ENCODE data around the gene CCNY.

Gene CCNY

GRCh38 chr10:35426657-35427056 lies 90.3 kb downstream of the CCNY start:
- no peak for DNase-seq (ENCODE audit: low read depth in 2 of 2)

GRCh38 chr10:35427543-35427942 lies 91.2 kb downstream of the CCNY start:
- no peak for DNase-seq (ENCODE audit: low read depth in 2 of 2)

DNA sequence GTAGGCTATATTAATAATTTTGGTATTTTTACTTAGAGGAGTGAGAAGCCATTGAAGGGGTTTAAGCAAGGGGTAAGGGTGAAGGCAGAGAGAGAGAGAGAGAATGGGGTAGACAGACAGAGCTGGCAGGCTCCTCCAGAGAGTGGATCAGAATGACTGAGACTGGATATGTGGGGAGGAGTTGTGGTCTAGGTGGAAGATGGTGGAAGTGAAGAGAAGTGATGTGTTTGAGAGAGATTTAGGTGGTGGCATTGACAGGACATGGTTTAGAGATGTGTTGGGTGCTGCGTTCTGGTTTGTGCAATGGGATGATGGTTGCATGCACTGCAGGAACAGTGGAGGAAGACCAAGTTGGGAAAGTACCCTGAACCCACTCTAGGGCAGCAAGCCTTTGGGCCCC lies 92.2 kb downstream of the CCNY start:
- DNase-seq (ENCODE audit: low read depth in 2 of 2) = no peak

DNA sequence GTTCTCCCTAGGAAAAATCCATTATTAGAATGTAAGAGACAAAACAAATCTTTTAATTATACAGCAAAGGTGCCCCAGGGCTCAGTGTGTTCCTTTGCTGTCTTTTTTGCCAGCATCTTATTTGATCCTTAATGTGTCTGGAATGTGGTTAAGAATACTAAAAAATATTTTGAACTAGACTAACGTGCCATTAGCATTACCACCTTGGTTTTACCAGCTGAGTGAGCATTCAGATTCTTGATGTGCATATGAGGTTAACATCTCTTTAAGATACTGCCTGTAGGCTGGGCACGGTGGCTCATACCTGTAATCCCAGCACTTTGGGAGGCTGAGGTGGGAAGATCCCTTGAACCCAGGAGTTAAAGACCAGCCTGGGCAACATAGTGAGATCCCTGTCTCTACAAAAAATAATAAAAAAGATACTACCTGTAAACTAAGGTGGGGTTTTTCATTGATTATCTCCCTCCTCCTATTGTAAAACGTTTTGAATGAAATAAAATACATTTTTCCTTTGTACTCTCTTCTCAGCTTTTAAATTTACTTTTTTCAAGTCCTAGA lies 96.6 kb downstream of the CCNY start:
- DNase-seq (ENCODE audit: low read depth in 2 of 2) = no peak

DNA sequence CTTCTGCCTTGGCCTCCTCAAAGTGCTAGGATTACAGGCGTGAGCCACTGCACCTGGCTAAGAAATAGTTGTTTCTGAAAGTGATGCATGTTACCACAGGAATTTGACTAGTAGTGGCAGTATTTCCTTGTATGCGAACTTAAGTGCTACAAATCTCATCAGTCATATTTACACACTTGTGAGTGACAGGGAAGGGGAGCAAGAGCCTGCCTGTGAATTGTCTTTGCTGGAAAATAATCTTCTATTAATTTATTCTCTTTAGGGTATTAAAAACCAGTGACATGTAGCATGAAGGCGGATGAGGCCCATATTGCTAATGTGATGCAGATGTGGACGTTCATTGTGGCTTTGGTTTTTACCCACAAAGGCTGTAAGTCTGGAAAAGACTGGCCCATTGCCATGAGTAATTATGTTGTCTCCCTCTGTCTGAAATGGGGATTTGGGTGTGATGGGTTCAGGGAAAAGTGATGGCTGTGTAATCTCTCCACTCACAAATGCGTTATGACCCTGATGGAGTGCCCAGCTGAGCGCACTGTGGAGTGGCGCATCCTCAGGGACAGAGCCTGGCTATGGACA lies 97.6 kb downstream of the CCNY start:
- DNase-seq (ENCODE audit: low read depth in 2 of 2) = no peak

DNA sequence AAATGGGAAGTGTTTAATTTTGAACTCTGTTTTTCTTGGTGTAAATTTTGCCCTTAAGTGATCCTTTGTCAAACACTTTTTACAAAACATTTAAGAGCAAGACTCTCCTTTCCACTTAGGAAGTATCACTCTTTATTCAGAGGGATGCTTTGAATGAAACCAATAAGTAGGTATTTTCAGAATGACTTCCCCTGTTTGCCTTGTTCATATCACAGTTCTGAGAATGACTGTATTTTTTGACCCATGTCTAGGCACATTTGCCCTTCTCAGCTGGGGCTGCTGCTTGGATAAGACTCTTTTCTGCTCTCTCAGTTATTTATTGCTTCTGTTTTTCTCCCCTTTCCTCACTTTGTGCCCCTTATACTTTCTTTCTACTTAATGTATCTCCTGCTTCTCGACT lies 98.2 kb downstream of the CCNY start:
- DNase-seq (ENCODE audit: low read depth in 2 of 2) = no peak

DNA sequence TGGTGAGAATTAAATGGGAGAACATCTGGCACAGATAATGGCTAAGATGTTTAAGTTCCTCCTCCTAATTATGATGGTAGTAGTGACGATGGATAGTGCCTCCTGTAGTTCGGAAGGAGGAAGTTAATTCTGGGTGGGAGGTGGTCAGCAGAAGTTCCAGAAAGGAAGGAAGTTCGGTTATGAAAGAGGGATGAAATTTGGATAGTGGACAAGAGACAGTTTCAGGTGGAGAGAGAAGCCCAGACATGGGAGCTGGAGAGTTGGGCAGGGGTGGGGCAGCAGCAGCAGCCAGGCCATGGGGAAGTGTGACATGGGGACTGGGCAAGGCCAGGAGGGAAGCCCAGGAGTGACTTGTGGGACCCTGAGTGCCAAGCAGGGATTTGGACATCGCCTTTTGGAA lies 99.5 kb downstream of the CCNY start:
- no peak for DNase-seq (ENCODE audit: low read depth in 2 of 2)

DNA sequence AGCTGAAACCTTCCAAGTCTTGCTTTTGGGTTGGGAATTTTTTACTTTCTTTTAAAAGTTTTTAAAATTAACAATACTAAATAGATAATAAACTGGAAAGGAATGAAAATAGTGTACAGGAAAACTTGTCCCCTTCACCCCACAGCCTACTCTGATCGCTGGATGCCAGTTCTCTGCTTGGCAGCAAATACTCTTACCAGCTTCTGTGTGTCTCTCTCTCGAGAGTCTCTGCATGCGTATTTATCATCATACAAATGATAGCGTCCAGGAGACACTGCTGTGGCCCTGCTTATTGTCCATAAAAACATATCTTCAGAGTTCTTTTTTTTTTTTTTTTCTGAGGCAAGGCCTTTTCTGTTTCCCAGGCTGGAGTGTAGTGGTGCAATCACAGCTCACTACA lies 101.5 kb downstream of the CCNY start:
- no peak for DNase-seq (ENCODE audit: low read depth in 2 of 2)

DNA sequence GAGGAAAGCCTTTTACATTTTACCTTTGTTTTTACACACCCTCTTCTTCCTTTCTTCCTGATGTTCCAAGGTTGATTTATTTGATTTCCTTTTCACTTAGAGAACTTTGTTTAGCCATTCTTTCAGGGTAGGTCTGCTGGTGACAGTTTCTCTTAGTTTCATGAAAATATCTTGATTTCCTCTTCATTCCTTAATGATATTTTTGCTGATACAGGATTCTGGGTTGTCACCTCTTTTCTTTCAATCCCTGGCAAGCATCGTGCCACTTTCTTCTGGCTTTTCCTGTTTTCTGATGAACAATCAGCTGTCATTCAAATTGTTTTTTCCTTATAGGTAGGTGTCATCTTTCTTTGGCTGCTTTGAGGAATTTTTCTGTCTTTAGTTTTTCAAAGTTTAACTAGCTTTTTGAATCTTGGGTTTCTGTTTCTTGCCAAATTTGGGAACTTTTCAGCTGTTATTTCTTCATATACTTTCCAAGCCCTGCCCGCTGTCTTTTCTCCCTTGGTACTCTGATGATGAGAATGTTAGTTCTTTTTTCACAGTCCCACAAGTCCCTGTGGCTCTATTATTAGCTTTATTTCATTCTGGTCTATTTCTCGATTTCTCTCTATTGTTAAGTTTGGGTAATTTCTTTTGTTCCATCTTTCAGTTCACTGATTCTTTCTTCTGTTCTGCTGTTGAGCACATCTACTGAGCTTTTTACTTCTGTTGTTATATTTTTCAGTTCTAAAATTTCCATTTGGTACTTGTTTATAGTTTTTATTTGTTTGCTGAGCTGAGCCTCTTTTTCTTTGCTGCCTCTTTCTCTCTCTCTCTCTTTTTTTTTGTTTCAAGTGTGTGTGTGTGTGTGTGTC lies 102.6 kb downstream of the CCNY start:
- no peak for DNase-seq (ENCODE audit: low read depth in 2 of 2)

DNA sequence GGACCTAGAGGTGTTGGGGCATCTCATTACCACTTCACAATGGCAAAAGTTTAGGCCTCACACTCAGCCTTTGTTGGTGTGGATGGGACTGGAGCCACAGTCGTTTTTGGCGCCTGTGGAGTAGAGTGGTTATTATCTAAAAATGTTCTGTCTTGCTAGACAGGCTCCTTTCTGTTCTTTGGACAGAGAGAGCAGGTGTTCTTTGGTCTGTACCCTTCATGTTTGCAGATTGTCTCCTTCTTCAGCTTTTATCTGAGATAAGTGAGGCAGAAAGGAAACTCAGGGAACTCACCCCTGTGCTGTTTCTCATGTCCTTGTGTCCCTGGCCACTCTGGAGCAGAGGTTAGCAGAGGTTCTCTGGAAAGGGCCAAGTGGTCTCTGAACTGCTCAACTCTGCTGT lies 103.7 kb downstream of the CCNY start:
- no peak for DNase-seq (ENCODE audit: low read depth in 2 of 2)

DNA sequence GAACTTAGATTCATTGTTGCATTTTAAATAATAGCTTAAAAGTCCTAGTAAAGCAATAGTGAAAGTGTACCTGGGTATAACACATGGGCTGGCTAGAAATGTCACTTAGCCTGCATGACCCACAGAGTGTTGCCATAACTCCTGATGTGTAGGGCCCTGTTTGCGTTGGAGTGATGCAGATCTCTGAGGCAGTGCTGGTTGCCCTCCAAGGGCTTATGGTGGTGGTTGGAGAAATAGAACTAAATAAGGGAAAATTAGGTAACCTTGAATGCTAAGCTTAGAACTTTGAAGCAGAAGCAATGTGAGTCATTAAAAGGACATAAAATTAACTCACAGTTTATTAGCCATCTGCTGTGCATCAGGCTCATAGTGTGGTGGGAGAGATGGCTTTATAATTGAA lies 105.7 kb downstream of the CCNY start:
- DNase-seq (ENCODE audit: low read depth in 2 of 2) = no peak

DNA sequence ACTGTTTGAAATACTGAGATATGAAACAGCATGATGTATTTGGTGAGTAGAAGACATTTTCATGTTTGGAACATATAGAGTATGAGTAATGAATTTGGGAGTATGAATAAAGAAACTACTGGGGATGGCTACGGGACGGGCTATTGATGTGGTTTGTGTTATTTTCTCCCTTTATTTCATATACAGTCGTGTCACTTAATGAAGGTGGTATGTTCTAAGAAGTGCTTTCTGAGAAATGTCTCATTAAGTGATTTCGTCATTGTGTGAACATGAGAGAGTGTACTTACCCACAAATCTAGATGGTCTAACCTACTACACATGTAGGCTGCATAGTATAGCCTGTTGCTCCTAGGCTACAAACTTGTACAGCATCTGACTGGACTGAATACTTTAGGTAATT lies 106.3 kb downstream of the CCNY start:
- DNase-seq (ENCODE audit: low read depth in 2 of 2) = no peak

GRCh38 chr10:35443858-35444257 lies 107.5 kb downstream of the CCNY start:
- DNase-seq (ENCODE audit: low read depth in 2 of 2) = no peak

DNA sequence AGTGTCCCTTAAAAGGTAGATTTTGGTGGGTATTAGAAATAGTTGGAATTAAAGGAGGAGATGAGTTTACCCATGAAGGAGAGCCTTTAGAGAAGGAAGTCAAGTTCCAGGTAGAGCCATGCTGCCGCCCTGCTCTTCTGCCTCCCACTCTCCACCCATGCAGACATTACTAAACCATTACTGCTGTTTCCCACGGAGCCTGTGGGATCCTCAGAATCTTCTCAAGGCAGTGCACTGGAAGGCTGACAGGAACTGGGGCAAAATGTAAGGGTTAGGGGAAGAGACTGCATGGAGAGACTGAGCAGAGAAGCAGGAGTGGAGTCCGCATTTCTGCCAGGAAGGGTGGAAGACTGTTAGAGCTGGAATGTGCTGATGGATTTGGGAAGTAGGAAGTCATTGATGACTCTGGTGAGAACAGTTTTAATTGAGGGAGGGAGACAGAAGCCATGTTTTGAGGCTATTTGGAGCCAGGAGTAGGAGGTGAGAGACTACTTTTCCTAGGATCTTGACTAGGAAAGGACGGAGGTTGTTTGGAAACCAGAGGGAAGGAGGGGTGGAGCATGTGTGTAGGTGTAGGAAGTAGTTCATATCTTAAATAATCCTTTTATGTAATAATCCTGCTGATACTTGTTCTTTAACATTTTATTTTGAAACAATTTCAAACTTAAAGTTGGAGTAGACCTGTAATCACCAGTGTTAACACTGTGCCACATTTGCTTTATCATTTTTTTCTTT lies 109.0 kb downstream of the CCNY start:
- DNase-seq (ENCODE audit: low read depth in 2 of 2) = no peak

DNA sequence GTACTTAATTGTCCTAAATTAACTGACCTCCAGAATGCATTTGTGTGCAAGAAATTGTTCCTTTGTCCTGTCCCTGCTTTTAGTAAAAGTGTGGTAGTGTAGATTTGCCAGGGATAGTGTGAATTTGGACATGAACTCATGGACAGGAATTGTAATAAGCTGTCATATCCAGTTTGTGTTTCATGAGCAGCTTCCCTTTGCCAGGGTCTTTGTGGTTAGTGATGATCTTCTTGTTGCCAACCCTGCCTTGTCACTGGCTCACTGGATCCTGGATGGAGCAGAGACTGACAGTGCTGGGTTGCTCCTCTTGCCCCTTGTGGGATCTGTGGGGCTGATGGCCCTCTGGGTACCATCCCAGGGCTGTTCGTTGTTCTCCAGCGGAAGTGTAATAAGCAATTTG lies 110.1 kb downstream of the CCNY start:
- no peak for DNase-seq (ENCODE audit: low read depth in 2 of 2)

GRCh38 chr10:35447693-35448407 lies 111.5 kb downstream of the CCNY start:
- no peak for DNase-seq (ENCODE audit: low read depth in 2 of 2)

DNA sequence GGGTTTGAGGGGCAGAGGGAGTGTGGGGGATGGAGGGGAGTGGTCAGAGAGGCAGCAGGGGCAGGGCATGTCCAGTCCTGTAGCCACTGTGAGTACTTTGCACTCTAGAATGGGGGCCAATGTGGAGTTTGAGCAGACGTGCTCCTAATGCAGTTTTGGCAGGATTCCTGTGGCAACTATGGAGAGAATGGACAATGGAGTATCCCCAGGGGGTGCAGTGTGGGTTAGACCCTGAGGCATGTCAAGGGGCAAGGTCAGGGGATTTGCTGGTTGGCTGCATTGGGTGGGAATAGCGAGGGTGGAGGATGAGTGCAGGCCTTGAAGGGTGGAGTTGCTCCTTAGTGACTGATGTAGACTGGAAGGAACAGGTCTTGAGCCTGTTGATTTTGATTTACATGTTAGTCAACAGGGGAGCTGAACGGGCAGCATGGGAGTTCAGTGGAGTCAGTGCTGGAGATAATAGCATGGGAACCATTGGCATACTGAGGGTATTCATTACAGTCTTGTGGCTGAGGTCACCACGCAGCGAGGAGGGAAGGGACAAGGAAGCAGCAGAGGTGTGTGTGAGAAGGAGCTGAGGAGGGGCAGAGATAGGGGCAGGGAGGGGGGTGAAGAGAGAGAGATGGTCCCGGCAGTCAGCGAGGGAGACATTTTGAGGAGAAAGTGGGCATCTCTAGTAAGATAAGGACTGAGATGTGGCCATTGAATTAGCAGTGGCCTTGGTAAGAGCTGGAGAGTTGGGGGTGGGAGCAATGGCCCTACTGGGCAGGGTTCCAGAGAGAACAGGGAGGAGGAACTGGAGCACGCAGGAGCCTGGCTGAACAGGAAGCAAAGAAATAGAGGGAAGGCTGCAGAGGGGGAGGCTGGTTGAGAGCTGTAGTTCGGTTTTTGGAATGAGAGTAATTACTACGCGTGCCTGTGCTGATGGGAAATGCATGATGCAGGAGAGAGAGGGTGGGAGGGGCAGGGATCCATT lies 112.7 kb downstream of the CCNY start:
- no peak for DNase-seq (ENCODE audit: low read depth in 2 of 2)

DNA sequence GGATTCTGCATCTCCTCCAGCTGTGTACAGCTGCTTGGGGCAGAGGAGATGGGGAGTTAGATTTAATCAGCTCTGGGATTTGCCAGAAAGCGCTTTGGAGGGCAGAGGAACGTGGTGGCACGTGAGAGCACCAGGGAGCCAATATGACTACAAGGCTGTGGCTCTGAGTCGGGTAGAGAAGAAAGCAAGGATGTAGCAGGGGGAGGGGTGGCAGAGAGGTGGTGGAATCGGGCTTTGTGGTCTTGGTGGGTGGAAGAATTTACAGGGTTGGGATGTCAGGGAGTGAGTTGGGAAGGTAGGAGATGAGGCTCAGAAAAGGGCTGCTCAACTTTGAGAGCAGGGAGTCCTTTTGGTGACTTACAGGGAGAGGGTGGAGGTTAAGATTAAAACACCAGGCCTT lies 113.6 kb downstream of the CCNY start:
- no peak for DNase-seq (ENCODE audit: low read depth in 2 of 2)

DNA sequence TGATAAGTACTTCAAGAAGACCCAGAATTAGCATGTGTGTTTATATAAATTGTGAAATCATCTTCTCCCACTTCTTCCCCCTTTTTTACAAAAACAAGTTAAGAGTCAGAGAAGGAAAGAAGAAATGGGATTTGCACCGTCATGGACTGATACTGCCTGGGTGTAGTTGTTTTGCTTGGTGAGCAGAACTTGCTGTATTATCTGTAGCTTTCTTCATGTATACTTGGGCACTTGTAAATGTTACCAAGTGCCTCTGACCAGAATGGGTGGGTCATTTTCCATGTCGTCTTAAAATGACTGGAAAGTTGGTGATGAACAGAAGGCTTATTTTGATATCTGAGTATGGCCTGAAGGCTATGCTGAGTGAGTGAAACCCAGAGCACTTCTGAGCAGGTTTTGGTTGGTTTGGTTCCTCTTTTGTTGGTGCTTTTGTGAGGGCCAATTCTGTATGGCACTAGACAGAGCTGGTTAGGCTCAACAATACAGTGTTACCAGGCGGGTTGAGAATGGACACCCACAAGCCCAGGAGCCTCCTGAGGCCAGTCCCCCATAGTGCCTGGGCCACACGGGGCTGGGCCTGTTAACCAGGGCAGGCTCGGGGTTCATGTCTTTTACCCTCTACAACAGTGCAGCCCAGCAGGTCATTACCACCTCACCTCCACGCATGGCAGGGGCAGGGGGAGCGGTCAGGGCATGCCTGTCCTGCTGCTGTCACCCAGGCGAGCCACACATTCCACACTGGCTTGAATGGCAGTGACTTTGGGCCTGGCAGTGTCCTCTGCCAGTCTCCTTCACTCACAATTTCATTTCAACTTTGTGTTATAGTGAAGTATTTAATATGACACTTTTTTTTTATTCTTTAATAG lies 115.1 kb downstream of the CCNY start:
- no peak for DNase-seq (ENCODE audit: low read depth in 2 of 2)

DNA sequence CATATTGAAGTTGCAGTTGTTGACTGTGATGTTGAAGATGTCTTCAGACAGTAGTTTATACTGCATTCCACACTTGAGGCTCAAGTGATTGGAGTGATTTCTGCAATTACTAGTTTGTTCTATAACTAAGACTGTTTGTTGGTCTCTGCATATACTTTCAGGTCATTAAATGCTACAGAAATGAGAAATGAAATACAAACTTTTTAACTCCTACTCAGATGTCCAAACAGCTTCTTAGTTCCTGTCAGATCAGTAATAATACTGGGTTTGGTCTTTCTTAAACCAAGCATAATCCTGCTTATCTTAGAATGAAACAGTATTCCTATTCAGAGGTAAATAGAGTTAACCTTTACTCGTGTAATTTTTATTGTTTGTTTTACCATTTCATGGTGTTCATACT lies 115.9 kb downstream of the CCNY start:
- no peak for DNase-seq (ENCODE audit: low read depth in 2 of 2)

Measured in stimulated activated CD4-positive, alpha-beta T cell treated with anti-CD3 and anti-CD28 coated beads, Interleukin-1b, Interleukin-23, amount 100 ng/mL, for 4 hours (primary cell).